ENCODE measurements around the gene NRXN3.

- TF ChIP-seq CTCF (IDR thresholded peaks at IDR 0.05 in 4 of 5, conservative IDR thresholded peaks at IDR 0.05 in 1 of 5) (no peak), POLR2A (IDR thresholded peaks at IDR 0.05) (no peak)
These were observed 1055.6 kb downstream of the NRXN3 start for GRCh38 chr14:79225815-79226214.
